ENCODE data around the gene TRPM3.

TRPM3 gene

GRCh38 chr9:70901746-70902145 lies 219.7 kb downstream of the TRPM3 start:
- POLR2A ChIA-PET = no interaction called here

GRCh38 chr9:70901013-70901412 lies 220.4 kb downstream of the TRPM3 start:
- CTCF ChIA-PET = interaction anchor here (0.7 to 1.2 kb wide), 2 partner anchors 260 to 348 kb away, joined by 3 to 4 read pairs; no protein-coding TSS in a partner anchor
- DNase-seq (ENCODE audit: low read depth, low spot score) = no peak
- TF ChIP-seq CTCF (IDR thresholded peaks at IDR 0.05; ENCODE audit: insufficient read depth, low read length, missing control alignments) = no peak
- POLR2A ChIA-PET = no interaction called here
- no peak overlapping the region for H3K4me3 ChIP-seq (ENCODE audit: low read depth, low read length)

More at GRCh38 chr9:70901746-70902145, 219.7 kb downstream of the TRPM3 start:
- no peak overlapping the region for H3K4me3 ChIP-seq (ENCODE audit: low read depth, low read length)
- DNase-seq (ENCODE audit: low read depth, low spot score) = no peak
- CTCF ChIA-PET = interaction anchor here (0.7 to 1.2 kb wide), 2 partner anchors 261 to 347 kb away, joined by 3 to 4 read pairs; no protein-coding TSS in a partner anchor
- no peak for TF ChIP-seq CTCF (IDR thresholded peaks at IDR 0.05; ENCODE audit: insufficient read depth, low read length, missing control alignments)

- POLR2A ChIA-PET = no interaction called here
- H3K4me3 ChIP-seq (ENCODE audit: low read depth, low read length) = no peak overlapping the region
- no peak for TF ChIP-seq CTCF (IDR thresholded peaks at IDR 0.05; ENCODE audit: insufficient read depth, low read length, missing control alignments)
- CTCF ChIA-PET = interaction anchor here (1.4 kb wide), 1 partner anchor 10 kb away, joined by 3 read pairs; no protein-coding TSS in a partner anchor
- DNase-seq (ENCODE audit: low read depth, low spot score) = no peak
Observed at GRCh38 chr9:70893580-70894122, 227.8 kb downstream of the TRPM3 start.

GRCh38 chr9:70888471-70888870 lies 232.9 kb downstream of the TRPM3 start:
- CTCF ChIA-PET = no interaction called here
- no peak for TF ChIP-seq CTCF (IDR thresholded peaks at IDR 0.05; ENCODE audit: insufficient read depth, low read length, missing control alignments)
- DNase-seq (ENCODE audit: low read depth, low spot score) = no peak
- POLR2A ChIA-PET = no interaction called here
- H3K4me3 ChIP-seq (ENCODE audit: low read depth, low read length) = no peak overlapping the region

GRCh38 chr9:70887826-70888225 lies 233.6 kb downstream of the TRPM3 start:
- DNase-seq (ENCODE audit: low read depth, low spot score) = no peak
- ChIA-PET CTCF (interaction anchor here (1.2 kb wide), 1 partner anchor 113 kb away, joined by 3 read pairs; no protein-coding TSS in a partner anchor), POLR2A (no interaction called here)
- no peak for TF ChIP-seq CTCF (IDR thresholded peaks at IDR 0.05; ENCODE audit: insufficient read depth, low read length, missing control alignments)
- no peak overlapping the region for H3K4me3 ChIP-seq (ENCODE audit: low read depth, low read length)

- CTCF ChIA-PET = no interaction called here
- no peak for DNase-seq (ENCODE audit: low read depth, low spot score)
- no peak for TF ChIP-seq CTCF (IDR thresholded peaks at IDR 0.05; ENCODE audit: insufficient read depth, low read length, missing control alignments)
- POLR2A ChIA-PET = no interaction called here
- H3K4me3 ChIP-seq (ENCODE audit: low read depth, low read length) = no peak overlapping the region
Observed at GRCh38 chr9:70883963-70884793, 237.2 kb downstream of the TRPM3 start.
